ENCODE data around the gene SYVN1.
"Not testable (repeated sequence)": the region's sequence is repeated elsewhere in the genome, so short reads cannot be mapped to it uniquely, and the experiment has no call there.

SYVN1 gene

GRCh38 chr11:65150509-65151299 lies 16.4 kb upstream of the SYVN1 start:
- peak; percentile 89 for DNase-seq

GRCh38 chr11:65150131-65150508 lies 15.8 kb upstream of the SYVN1 start:
- DNase-seq = not testable (repeated sequence)

- DNase-seq = no peak
Observed at GRCh38 chr11:65148657-65149056, 14.3 kb upstream of the SYVN1 start.

GRCh38 chr11:65147352-65148075 lies 13.2 kb upstream of the SYVN1 start:
- DNase-seq = no peak

GRCh38 chr11:65141896-65142494 lies 7.7 kb upstream of the SYVN1 start:
- DNase-seq = no peak

GRCh38 chr11:65136515-65137096 lies 2.3 kb upstream of the SYVN1 start:
- DNase-seq = no peak

GRCh38 chr11:65135633-65136145 lies 1.4 kb upstream of the SYVN1 start:
- DNase-seq = no peak

GRCh38 chr11:65134952-65135632 lies 773 bp upstream of the SYVN1 start:
- DNase-seq = peak; percentile 95

GRCh38 chr11:65133724-65134123 lies 595 bp downstream of the SYVN1 start:
- DNase-seq = no peak

GRCh38 chr11:65132988-65133700 lies 1.2 kb downstream of the SYVN1 start:
- DNase-seq = peak; percentile 51

GRCh38 chr11:65132238-65132987 lies 1.9 kb downstream of the SYVN1 start:
- no peak for DNase-seq

GRCh38 chr11:65131895-65132237 lies 2.5 kb downstream of the SYVN1 start:
- no peak for DNase-seq

GRCh38 chr11:65131417-65131776 lies 2.9 kb downstream of the SYVN1 start:
- no peak for DNase-seq

- no peak for DNase-seq
Observed at GRCh38 chr11:65130631-65131416, 3.5 kb downstream of the SYVN1 start.

- DNase-seq = no peak
Observed at GRCh38 chr11:65129649-65130441, 4.5 kb downstream of the SYVN1 start.

- no peak for DNase-seq
Observed at GRCh38 chr11:65128182-65129145, 5.9 kb downstream of the SYVN1 start.

GRCh38 chr11:65127473-65128181 lies 6.7 kb downstream of the SYVN1 start:
- DNase-seq = no peak

Data from inflammatory macrophage treated with lipopolysaccharide for 4 hours (primary cell).